GM18526 (cell line): ENCODE data around the gene DLGAP4.

Experiments
- POLR2A ChIP-seq: IDR thresholded peaks from 3 replicates; pipeline ENCODE4 v1.6.1; 2011; ENCODE audit not compliant: insufficient read length; ENCODE audit errors: extremely low read depth

Gene DLGAP4

DNA sequence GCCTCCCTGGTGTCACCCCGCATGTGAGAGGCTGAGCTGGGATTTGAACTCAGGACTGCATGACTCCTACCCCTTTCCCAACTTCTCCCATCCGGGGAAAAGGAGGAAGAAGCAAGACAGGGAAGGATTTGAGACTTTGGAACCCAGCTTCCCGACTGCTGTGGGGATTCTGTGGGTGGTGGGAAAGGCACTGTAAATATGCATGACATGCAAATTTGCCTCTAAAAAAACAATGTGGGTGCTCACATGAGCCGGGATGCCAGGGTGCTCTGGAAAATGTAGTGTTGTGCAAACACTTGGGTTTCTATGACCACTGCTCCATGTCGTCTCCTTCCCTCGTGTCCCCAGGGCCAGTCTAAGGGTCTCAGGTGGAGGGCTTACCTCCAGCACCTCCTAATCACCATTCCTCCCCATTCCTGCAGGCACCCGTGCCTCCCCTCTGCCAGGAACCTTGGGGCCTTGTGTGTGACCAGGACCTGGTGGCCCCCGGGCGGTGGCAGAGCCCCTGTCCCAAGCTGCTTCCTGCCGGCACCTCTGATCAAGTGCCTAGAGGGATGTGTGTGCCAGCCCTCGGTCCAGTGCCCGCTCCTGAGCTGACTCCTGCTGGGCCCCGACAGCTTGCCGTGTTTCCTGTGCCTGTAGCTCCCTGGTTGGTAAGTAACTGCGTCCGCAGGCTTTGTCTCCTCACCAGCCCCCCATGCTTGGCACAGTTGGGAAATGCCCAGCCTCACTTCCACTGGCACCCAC is 60.7 kb downstream of the DLGAP4 start:
- no peak for TF ChIP-seq POLR2A

DNA sequence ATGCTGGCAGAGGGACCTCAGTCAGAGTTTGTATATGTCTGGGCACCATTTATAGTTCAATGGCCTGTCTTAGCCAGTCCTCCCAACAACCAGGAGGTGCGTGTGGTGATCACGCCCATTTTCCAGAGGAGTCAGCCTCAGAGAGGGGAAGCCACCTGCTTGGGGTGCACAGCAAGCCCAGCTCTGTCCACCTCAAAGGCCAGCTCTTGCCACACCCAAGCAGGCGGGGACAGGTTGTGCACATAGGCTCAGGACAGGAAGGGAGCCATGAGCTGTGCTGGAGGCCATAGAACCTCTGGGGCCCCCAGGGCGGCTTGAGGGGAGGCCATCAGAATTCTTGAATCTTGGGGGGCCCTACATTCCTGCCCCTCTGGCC is 61.2 kb downstream of the DLGAP4 start:
- TF ChIP-seq POLR2A, result no peak

DNA sequence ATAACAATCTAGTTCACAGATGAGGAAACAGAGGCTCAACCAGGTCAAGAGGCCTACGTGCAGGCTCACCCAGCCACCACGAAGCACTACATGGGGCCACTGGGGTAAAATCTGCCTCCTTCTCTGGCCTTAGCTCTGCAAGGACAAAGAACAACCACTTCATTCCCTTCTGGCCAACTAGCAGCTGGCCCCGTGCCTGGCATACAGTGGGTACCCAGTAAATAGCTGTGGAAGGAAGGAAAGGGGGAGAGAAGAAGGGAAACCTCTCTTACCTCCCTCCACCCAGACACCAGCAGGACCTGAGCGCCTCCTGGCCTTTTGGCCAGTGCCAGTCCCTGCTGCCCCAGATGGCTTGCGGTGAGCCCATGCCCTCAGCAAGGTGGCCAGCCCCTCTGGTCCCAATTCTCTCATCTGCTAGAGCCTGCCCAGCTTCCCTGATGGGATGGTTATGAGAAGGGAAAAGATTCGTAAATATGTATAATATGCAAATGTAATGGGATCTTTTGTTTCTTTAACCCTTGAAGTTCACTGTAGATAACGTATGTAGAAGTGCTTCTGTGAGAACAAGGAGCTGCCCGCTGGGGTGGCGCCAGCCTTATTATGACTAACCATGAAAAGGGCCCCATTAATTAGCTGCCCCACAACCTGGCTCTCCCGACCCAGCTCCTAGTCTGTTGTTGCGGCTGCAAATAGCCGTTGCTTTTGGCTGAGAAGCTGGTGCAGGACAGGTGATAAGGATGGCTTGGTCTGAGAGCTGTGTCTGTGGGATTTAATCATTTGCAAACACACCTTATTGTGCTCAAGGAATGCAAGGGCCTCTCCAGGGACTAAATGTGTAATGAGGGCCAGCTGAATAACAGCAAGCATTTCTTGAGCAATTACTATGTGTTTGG is 62.0 kb downstream of the DLGAP4 start:
- TF ChIP-seq POLR2A, result no peak

DNA sequence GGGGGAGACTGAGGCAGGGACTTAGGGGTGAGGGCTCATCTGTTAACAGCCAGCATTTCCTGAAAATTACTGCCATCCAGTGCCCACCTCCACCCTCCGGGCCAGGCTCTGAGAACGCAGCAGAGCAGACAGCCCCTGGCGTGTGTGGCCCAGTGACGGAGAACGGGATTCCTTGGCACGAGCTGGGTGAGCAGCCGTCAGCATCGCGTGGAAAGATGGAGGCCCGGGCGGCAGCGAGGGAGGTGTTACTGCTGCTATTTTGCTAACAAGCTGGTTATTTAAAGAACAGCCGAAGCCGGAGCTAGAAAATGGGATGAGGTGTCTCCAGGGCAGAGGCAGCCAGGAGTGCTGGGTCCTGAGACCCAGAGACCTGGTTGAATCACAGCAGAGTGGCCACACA is 62.7 kb downstream of the DLGAP4 start:
- TF ChIP-seq POLR2A, result no peak

DNA sequence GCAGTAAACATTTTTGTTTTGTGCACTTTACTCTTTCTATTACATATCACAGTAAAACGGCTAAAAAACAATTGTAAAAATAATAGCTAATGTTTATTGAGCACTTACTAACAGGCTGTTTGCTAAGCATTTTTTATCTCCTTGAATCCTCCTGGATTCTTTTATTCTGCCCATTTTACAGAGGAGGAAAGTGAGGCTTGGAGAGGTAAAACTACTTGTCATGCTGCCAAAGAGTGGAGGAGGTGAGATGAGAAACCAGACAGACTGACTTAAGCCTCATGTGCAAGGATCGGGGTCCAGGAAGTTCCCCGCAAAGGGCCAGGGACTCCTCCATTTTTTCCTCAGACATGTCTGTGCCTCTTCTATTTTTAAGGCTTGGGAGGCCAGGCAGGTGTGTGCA is 63.6 kb downstream of the DLGAP4 start:
- no peak for TF ChIP-seq POLR2A

DNA sequence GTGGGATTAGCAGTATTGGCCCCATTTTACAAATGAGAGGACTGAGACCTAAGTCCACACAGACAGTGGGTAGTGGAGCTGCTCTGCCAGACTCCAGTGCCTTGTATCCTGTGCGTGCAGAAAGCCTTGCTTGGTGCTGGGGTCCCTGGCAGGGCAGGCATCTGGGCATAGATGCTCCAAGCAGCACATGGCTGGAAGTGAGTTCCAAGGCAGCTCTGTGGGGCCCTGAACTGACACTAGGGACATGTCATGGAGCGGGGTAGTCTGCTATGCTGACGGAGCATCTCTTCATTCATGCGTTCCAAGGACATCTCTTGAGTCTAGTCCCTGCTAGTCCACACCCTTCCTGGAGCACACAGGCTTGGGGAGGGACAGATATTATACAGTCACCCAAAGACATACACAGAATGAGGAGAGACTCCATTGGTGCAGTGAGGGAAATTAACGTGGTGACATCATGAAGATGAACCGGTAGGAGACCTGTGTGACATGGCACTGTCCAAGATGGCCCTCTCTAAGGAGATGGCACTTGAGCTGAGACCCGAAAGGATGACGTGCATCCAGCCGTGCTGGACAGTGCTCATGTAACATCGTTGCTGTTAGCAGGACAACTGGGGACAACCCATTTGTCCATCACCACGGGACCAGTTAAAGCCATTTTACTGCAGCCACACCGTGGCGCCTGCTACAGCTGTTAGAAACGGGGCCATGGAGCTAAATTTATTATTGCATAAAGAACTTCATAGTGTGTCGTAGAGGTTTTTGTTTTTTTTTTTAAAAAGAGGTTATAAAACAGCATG is 65.1 kb downstream of the DLGAP4 start:
- TF ChIP-seq POLR2A, result no peak

DNA sequence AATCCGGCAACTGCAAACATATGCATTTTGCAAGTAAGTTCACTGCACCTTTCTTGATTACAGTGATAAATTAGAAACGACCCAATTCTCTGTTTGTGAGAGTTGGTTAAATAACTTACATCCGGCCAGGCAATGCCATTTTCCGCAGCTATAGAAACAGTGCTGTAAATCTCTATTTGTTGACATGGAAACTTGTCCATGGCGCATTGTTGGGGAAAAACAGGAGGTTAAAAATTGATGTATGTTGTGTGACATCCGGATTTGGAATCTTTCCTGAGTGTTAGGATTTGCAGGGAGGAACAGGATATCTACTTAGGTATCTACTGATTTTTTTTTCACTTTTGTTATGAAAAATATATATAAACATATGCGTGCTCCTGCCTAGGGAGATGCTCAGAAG is 66.5 kb downstream of the DLGAP4 start:
- TF ChIP-seq POLR2A, result no peak

DNA sequence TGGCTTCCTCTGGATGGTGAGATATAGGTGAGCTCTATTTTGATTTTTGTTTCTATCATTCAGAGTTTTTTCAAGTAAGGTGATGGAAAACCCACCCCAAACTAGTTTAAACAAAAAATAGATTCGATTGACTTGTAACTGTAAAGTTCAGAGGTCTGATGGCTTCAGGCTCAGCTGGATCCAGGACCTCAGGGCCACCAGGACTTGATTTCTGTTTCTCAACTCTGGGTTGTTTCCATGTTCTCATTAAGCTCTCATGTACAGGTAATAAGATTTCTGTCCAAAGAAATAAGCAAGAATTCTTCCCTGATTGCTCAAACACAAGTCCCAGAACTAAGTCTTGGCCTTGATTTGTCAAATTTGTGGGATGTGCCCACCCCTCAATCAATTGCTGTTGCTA is 67.0 kb downstream of the DLGAP4 start:
- no peak for TF ChIP-seq POLR2A

DNA sequence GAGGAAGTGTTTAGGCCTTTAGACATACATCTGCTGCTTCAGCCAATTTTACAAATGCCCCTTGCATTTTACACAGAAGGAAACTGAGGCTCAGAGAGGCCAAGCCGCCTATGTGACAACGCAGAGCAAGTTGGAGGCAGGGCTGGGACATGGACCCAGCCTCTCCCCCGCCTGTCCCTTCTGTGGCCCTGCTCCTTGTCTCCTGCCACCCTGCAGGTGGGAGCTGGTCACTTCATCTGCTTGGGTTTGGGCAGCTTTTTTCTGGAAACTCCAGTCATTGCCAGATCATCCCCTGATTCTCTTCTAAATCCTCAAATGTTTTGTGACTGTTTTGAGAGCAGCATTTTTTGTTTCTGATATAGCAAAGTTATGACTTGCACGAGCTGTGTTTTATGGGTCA is 68.9 kb downstream of the DLGAP4 start:
- no peak for TF ChIP-seq POLR2A

DNA sequence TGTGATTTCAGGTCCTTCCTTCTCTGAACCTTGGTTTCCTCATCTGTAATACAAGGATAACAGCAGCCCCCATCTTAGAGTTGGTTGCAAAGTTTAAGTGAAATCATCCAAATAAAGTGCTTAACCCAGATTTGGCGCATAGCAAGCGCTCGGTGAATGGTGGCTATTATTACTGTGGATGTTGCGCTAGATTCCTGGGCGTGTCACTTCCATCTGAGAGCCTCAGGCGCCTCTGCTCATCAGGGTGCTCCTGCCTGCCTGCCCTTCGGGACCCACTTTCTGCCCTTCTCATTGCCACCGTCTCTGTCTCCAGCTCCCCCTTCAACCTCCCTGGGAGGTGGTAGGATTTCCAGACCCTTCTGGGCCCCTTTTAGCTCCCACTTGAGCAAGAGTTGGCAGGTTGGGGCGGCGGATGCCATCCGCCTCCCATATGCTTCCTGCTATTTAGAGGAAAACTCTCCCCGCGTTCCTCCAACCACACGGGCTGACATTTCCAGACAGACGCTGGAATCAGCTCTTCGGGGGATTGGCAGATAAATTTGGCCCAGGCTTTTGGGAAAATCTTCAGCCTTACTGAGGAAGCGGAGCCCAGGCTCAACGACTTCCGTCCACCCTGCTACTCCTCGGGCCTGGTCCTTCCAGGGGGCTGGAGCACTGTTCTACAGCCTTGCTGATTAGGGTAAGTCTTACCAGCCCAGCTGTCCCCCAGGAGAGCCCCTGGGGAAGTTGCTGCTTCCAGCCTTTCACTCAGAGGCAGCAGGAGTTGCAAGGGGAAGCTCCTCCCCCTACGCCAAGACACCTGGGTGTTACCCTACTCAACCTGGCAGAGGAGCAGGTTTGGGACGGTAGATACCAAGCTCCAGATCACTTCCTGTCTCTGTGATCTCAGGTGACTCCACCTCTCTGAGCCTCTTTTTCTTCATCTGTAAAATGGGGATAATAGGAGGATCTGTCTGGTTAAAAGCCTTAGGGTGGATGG is 71.5 kb downstream of the DLGAP4 start:
- TF ChIP-seq POLR2A, result no peak

DNA sequence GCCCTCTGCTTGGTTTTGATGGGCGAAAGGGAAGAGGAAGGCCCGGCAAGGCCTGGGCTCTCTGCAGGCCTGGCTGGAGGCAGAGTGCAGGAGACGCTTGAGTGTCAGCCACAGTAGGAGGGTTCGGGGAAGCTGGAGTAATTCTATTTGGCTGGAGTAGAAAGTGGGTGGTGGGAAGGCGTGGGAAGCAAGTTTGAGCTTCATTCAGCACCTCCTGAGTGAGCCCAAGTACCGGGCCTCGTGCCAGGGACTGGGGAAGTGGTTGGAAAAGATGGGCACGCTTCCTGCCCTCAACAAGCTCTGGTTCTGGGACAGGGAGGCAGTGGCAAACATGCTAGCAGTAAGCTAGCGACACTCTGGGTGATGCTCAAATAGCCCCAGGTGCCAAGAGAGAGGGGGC is 72.5 kb downstream of the DLGAP4 start:
- no peak for TF ChIP-seq POLR2A

DNA sequence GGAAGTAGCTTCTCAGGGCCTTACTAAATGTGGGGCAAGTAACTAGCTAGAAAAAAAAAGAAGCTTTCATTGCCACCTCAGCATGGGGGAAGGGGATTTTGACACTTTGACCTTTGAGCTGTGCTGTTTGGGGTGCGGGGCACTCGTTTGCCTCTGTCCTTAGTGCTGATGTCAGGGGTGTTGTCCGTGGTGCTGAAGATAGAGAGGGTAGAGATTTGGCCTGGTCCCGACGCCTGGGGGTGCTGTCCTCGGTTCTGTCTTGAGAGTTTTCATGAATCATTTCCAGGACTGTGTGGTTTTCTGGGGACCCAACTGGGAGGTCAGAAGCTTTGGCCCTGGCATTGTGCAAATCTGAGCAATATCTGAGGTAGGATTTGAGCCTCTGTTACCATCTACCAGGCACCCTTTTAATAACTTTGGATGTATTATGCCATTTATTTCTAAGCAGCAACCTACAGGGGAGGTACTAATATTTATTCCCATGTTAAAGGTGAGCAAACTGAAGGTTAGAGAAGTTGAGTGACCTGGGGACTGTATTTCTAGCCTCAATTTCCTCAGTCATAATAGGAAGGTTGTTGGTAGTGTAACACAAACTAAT is 78.0 kb downstream of the DLGAP4 start:
- TF ChIP-seq POLR2A, result no peak

DNA sequence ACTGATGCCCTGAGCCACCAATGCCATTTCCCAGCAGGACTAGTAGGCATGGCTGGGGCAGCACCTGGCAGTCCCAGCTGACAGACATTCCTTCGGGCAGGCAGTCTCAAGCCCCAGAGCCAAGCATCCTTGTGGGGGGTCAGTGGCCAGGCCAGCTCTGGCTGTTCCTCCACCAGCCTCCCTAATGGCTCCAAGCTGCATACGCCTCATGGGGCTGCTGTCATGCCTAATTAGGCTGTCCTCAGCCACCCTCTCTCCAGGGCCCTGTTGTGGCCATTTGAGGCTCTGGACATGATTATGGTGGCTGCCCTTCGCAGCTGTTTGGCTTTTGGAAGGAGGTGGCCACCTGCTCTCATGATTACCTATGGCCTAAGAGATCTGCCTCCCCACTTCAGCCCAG is 79.4 kb downstream of the DLGAP4 start:
- no peak for TF ChIP-seq POLR2A

DNA sequence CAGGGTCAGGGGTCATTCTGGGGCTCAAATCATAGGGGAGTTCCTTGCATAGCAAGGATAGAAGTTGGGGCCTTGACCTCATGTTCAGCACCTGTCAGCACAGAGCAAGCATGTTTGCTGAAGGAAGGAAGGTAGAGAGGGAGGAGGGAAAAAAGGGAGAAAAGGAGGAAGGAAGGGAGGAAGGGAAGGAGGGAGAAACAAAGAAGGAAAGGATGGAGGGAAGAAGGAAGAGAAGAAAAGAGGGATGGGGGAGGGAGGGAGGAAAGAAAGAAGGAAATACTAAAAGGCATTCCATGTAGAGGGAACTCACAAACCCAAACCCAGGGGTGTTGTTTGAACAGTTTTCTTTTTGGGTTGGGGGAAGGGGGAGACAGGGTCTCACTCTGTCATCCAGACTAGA is 80.1 kb downstream of the DLGAP4 start:
- TF ChIP-seq POLR2A, result no peak

DNA sequence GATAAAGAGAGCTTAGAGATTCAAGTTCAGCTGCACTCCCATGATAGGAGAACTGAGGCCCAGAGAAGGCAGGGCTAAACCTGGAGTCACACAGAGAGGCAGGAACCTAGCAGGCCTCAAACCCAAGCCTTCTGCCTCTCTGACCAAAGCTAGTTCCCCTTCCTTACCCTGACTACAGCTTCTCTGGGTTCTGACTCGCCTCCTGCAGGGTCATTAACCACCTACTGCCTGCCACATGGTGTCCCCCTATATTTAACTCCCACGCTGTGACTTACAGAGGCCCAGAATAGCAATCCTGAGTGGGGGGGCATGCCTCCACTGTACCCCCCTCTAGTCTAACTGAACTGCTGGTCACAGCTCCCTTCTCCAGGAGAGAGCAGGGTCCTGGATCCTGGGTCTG is 84.1 kb downstream of the DLGAP4 start:
- no peak for TF ChIP-seq POLR2A
